GM21717 (cell line): Measurements from ENCODE around the gene KCNJ10.
"Not testable (repeated sequence)": the region's sequence is repeated elsewhere in the genome, so short reads cannot be mapped to it uniquely, and the experiment has no call there.

Source experiments
- ATAC-seq: cut with Tn5 transposase; IDR thresholded peaks from one replicate; pipeline ENCODE4 v1.9.1; 2021; ENCODE audit warnings: mild to moderate bottlenecking, moderate library complexity; ENCODE audit not compliant: unreplicated experiment

The KCNJ10 gene

DNA sequence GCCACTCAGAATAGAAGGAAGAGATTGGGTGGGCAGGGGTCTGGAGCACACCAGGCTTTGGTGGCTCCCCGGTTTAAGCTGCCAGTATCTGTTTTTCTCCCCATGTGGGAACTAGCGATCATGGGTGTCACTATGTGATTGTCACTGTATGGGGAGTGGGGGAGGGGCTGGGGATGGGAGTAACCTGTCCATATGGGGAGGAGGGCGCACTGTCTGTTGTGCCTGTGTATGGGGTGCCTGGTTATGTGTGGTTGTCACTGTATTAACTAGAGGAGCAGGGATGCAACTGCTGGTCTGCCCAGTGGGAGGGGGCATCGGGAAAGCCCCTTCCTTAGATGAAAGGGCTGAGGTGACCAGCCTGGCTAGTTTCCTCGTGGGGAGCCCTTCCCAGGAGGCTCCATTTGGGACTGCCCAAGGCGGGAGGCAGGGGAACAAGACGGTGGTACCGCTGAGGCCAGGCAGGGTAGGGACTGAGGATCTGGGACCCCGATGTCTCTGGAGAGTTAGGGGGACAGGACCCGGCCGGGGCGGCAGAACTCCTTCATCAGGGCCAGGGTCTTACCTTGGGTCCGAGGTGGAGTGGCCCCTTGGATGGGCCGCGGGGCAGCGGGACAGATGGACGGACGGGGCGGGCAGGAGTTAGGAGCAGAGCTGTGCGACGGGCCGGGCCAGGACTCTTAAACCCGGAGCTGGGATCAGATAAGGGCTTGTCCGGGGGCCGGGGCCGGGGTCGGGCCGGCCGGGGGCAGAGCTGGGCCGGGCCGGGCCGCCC is at the start of gene KCNJ10:
TSS of gene KCNJ10 (minus strand) at position 701 of the 772 bp plus-strand sequence. CDS start 27,628 bp downstream, outside the sequence.
- ATAC-seq: no peak

DNA sequence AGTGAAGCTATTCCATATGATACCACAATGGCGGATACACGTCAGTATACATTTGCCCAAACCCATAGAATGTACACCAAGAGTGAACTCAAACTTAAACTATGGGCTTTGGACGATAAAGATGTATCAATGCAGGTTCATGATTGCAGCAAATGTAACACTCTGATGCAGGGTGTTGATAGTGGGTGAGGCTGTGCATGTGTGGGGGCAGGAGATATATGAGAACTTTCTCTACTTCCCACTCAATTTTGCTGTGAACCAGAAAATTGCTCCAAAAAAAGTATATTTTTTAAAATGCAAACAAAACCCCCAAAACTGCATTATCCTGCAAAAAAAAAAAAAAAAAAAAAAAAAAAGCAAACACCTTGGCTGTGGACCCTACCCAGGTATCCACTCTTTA is 49.0 kb upstream of the KCNJ10 start:
- no peak for ATAC-seq

DNA sequence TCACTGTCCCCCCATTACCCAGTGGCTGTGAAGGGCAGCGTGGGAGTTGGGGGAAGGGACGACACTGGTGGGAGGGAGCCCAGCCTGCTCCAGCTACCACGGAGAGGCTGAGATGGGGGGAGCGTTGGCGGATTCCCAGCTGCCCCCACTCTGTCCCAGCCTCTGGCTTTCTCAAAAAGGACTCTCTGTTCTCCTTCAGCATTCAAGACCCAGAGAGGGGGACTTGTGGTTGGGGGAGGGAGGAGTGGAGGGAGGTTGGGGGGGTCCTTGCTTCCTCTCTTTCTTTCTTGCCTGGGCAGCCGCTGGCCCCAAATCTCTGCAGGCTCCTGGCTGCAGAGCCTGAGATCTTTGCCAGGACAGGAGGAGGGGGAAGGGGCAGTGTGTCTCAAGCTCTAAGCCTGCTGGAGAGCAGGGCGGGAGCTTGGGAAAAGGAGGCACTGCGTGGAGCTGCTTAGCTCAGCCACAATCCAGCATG is 47.8 kb upstream of the KCNJ10 start:
- no peak for ATAC-seq

DNA sequence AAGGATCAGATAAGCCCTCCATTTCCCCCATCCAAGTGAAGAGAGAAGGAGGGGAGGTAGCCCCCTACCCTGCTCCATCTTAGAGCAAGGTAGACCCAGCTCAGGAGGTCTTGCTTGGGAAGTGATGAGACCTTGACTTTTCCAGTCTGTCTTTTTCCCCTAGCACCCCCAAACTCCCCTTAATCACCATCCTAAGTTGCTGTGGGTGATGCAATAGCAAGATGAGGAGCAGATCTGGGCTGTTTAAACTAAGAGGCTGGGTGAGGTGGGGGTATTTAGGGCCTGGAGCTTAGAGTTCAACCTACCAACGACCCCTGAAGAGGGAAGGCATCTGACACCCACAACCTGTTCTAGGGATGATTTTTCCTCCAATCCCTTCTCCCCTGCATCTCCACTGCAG is 47.3 kb upstream of the KCNJ10 start:
- ATAC-seq: no peak

DNA sequence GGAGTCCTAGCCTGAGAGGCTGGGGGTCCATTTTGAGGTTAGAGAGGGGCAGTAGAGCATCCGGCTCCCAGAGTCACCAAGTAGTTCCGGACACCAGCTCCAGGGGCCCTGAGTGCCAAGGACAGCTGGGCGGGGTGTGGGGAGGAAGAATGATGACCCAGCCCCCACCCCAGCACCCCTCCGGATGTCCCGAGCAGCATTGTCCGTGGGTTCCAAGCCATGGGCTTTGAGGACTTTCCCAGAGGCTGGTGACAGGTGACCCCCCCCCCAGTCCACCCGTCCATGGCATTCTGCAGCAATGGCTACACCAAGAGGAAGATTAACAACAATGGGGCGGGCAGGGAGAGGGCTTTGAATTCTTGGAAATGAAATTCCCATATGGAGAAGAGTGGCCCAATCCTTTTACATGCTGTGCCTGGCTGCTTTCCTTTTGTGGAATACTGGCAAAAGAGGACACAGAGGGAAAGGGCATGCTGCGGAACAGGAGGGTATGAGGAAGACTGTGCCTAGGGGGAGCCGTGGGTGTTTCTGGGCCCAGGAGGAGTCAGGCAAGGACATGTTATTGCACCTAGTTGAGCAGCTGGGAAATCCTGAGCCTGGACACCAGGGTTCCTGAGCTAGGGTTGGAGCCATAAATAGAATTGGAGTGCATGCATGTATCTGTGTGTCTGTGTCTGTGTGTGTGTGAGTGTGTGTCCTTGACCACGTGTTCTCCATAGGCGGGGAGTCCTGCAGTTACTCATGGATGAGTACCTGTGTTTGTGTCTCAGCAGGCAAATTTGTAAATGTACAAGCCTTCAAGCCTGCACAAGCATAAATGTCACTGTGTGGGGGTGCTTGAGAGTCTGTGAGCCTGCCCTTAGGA is 46.6 kb upstream of the KCNJ10 start:
- no peak for ATAC-seq

DNA sequence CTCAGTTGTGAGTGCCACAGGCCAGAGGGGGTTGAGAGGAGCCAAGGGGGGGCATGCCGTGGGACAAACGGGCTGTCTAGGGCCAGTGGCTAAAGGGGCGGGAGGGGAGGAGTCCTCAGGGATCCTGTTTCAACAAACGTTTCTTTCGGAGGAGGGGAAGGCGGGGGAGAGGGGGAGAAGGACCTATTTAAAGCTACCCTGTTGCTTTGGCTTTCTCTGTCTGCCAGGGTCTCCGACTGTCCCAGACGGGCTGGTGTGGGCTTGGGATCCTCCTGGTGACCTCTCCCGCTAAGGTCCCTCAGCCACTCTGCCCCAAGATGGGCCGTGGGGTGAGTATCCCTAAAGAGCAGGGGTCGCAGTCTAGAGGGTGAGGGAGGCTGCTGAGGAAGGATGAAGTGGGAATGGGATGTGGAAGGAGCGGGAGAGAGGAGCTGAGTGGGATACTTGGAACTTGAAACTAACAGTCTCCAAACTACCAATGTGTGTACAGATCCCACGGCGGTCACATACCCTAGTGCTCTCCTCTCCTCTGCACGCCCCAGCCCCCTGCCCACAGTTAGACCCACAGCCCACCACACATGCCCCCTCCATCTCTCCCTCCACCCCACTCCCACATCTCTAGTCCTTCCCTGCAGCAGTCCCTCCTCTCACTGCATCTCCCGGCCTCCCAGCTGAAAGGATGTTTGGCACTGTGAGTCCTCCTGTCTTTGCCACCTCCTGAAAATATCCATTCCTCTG is 45.8 kb upstream of the KCNJ10 start, which contains the start of gene ATP1A2:
TSS of gene ATP1A2 (plus strand) at position 215 of the 738 bp plus-strand sequence. CDS start at position 318, 103 bp downstream.
- ATAC-seq: no peak

DNA sequence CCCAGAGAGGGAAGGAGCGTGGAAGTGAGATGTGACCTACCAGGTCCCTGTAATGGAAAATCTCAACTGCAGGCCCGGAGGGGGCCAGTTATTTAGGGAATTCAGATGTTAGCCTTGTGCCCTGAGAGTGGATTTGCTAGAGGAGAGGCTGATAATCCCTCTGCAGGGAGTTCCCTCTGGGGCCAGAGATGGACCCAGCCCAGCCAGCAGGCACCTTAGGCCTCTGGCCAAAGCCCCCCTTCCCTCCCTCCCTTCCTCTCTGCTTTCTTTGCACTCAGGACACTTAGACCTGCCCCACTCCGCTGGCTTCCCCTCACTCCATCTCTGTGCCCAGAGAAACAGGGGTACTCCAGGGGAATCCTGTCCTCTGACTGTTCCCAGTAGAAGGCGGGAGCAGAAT is 44.1 kb upstream of the KCNJ10 start:
- no peak for ATAC-seq

DNA sequence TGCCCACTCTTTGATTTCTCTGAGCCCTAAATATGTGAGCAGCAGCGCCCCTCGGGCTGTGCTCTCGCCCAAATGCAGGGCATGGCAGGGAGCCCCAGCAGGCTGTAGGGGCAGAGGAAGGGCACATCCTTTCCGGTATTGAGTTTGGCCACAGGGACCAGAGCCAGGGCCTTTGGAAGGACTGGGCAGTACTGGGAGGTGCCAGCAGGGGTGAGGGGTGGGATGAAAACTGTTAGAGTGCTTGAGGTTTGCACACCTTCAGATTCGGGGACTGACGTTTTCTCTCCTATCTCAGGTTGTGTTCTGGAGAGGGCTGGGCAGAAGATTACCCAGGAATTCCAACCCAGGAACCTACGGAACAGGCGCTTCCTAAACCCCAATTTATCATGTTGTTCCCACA is 43.4 kb upstream of the KCNJ10 start:
- ATAC-seq: no peak

DNA sequence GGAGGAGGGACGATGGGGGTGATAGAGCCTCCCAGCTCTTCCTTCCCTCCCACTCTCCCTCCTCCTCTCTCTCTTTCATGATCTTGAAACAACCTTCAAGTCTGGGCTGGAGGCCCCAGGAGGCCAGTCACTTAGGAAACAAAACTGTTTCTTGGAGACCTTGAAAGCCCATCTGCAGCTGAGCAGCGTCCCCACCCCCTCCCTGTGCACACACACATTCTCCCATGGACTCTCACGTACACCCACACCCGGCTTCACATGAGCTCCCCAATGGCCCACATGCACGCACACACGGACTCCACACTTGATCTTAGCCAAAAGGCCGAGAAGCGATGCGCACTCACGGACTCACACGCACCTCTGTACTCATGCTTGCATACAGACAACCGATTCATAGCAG is 42.4 kb upstream of the KCNJ10 start:
- ATAC-seq: no peak

DNA sequence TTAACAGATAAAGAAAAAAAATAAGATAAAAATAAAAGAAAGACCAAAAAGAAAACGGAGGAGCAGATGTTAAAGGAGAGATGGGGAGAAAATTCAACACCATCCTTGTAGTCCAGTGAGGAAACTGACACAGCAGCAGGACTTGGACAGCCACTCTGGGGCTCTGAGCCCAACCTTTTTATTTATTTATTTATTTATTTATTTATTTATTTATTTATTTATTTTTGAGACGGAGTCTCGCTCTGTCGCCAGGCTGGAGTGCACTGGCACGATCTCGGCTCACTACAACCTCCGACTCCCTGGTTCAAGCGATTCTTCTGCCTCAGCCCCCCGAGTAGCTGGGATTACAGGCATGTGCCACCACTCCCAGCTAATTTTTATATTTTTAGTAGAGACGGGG is 41.5 kb upstream of the KCNJ10 start:
- ATAC-seq: not testable (repeated sequence)

DNA sequence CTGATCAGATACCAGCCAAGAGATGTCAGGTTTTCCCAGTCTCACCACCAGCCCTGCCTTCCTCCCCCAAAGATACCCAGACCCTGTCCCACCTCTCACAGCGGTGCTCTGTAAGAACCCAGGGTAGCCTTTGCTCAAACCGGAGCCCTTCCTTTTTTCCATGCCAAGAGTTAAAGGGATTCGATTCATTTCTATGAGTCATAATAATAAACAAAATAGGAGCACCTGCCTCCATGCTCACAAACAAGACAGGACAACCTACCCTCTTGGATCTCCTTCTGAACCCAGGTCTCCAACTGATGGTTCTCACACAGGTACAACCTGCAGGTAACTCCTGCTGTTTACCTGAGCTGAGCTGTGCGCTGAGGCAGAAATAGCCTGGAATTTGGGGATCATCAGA is 39.7 kb upstream of the KCNJ10 start:
- no peak for ATAC-seq

DNA sequence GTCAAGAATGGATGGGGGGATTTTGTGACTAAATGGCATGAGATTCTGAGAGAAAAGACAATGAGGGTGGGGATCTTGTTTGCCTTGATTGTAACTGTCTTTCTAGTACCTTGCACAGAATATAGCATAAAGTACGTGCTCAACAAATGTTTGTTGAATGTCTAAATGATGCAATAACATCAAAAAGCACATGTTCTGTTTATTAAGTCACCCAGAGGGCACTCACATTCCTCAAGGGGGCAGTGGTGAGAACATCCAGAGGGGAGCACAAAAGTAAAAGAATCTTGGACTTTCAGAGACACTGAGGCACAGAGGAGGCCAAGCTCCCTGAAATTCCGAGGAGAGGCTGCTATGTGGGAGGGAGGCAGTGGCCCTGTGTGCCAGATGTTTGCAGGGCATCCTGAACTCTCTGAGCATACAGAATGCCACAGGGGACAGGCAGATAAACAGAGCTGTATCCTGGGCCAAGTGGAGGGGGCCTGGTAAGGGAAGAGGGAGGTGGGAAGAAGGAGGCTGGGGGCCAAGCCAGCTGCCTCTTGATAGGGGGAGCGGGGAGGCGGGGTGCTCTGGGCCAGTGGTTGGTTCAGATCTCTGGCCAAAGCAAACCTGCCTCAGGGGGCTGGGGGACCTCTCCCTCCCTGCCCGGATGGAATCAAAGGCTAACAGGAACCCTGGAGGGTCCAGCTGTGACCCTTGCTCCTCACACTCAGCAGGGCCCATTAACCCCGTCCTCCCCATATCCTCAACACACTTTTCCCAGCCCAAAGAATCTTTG is 39.1 kb upstream of the KCNJ10 start:
- no peak for ATAC-seq

DNA sequence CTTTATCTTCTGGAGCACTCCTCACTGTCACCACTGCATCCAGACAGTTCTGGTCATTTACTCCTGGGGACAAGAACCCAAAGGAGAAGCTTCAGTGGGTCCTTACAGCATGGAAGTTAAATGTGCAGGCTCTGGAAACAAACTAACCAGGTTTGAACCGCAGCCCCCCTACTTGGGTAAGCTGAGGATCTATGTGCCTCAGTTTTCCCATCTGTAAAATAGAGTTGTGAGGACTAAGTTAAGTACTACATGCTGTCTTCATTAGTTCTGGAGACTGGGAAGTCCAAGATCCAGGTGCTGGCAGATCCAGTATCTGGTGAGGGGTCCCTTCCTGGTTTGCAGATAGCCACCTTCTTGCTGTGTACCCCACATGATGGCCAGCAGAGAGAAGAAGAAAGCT is 37.6 kb upstream of the KCNJ10 start:
- ATAC-seq: no peak

DNA sequence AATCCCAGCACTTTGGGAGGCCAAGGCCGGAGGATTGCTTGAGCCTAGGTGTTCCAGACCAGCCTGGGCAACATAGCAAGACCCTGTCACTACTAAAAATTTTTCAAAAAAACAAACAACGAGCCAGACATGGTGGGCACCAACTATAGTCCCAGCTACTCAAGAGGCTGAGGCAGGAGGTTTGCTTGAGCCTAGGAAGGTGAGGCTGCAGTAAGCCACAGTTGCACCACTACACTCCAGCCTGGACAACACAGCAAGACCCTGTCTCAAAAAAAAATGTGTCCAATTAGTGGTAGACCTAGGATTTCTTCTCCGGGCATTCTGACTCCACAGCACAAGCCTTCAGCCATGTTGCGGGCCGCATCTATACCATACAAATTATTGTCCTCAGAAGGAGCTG is 35.2 kb upstream of the KCNJ10 start:
- ATAC-seq: no peak

DNA sequence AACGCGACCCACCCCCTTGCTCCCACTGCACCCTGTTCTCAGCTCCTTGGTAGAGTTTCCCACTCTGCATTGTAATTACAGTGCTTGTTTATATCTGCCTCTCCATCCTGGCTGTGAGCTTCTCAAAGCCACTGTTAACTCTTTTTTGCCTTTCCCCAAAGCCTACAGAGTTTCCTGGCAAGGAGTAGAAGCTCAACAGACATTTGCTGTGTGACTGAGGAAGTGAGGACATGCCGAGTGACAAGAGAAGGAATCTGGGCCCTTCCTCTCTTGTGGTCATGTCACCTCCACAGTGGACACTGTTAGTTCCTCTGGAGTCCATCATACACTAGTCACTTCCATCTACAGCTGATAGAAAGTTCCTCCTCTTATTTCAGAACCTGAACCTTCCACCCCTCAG is 34.5 kb upstream of the KCNJ10 start:
- ATAC-seq: no peak

DNA sequence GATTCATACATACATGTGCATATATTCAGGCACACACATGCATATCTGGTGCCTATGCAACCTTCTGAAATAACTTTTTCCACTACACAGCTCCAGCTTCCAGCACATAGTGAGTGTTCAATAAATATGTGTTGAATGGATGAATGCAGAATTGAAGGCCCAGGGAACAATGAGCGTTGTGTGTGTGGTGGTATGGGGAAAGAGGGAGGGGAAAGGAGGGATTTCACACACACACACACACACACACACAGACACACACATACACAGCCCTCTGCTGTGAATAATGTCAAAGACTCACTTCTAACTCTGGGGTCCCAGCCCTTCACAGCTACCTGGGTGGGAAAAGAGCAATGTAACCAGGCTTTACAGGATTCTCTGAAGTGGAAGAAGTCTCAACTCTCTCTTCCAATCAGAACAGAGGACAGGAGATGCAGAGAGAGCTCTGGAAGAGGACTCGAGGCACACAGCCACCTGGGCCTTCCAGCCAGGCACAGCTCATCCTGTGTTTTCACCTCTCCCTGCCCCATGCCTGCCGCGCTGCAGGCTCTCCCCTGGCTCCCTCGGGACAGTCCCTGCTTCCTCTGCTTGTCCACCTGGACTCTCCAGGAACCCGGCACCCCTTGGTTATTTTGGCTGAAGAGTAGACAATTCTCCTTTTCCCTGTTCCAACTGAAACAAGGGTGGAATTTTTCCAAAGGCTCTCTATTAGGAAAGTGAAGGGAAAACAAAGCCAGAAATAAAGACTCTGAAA is 33.9 kb upstream of the KCNJ10 start:
- no peak for ATAC-seq

DNA sequence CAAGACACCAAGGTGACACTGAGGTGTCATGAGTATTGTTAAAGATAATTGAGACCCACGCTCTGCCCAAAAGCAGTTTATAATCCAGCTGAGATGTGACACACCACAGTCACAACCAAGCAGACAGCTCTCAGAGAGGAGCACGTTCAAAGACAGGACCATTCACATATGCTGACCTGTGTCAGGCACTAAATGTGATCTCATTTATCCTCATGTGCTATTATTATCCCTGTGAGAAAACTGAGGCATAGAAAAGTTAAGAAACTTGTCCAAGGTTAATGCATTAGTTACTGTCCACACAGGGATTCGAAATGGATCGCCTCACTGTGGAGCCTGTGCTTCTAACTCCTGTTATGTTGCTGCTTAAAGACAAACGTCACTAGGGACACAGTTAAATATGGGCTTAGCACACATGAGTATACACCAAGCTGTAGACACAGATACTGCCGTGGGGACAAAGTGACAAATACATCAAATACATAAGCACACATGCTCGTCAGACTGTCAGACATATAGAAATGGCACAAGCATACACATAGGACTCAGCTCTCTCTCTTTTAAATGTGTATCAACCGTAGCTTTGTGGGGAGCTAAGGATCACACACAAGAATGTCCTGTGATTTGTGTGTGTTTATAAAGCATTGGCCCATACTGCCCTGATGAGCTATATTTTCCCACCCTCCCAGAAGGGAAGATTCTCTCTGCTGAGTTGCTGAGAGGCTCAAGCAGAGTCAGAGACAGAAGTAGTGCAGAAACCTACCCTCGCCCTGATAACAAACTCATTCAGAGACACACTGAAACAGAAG is 32.0 kb upstream of the KCNJ10 start:
- ATAC-seq: no peak

DNA sequence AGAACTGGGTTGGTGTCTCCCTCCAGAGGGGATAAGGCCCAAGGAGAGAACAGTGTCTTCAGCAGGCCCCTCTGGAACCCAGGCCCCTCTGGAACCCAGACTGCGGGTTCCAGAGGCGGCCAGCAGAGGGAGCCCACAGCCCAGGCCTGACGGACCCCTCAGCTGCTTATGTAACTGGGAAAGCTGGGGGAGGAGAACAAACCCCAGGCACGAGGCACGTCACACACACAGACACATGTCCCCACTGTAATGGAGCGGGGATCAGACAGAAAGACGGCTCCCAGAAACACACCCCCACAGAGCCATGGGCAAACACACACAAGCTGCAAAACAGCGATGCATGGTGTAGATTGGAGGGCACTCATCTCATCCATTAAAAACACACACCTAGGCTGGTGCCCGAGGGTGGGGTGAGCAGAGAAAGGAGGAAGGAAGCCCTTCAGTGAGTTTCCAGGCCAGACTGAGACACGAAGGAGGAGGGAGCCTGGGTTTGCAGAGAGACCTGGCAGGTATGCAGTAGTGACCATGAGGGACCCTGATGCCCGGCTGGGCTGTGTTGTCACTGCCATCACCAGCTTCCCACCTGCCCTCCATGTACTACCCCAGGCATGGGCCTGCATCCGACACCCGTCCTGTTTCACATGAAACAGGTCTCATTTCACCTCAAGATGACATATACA is 31.2 kb upstream of the KCNJ10 start:
- peak; percentile 27 for ATAC-seq
